GM12878 (cell line): Measurements from ENCODE around the gene ATG101. TPM values are rescaled to one million over a fixed set of nuclear protein-coding genes. Genes with fewer than 3 reads are reported as not detected.

ENCODE experiments used
- ATF2 ChIP-seq: IDR thresholded peaks from 2 replicates; pipeline ENCODE4 v1.6.1; 2012; ENCODE audit warnings: low read length, inconsistent platforms
- BACH1 ChIP-seq: fragments of 450-650 bp; IDR thresholded peaks from 2 replicates; pipeline ENCODE4 v1.6.1; 2017; ENCODE audit warnings: mild to moderate bottlenecking, borderline replicate concordance
- BCLAF1 ChIP-seq: fragments of 450-650 bp; IDR thresholded peaks from 2 replicates; pipeline ENCODE4 v1.6.1; 2017; ENCODE audit warnings: antibody characterized with exemption, mild to moderate bottlenecking, moderate library complexity
- CUX1 ChIP-seq: IDR thresholded peaks from 2 replicates; pipeline ENCODE4 v1.6.1; 2012; ENCODE audit warnings: improper control_type of control experiment, low read depth, low read length; ENCODE audit not compliant: insufficient replicate concordance
- ETV6 ChIP-seq, 2 experiments: fragments of 450-650 bp in 1 of 2; IDR thresholded peaks in 1 of 2; conservative IDR thresholded peaks in 1 of 2; 2 replicates each; pipeline ENCODE4 v1.6.1; 2014; ENCODE audit warnings: antibody characterized with exemption in 1 of 2, borderline replicate concordance in 1 of 2, low read depth in 1 of 2, mild to moderate bottlenecking in 1 of 2, moderate library complexity in 1 of 2
- FOXM1 ChIP-seq: IDR thresholded peaks from 2 replicates; pipeline ENCODE4 v1.6.1; 2012; ENCODE audit warnings: low read depth, mild to moderate bottlenecking, inconsistent platforms, low read length, moderate library complexity
- HDAC2 ChIP-seq: fragments of 200-600 bp; sonication (generic); IDR thresholded peaks from 2 replicates; pipeline ENCODE4 v1.6.1; 2017
- HDAC6 ChIP-seq: fragments of 200-600 bp; sonication (generic); IDR thresholded peaks from one replicate; pipeline ENCODE4 v1.8.0; 2017; ENCODE audit warnings: antibody characterized with exemption; ENCODE audit not compliant: unreplicated experiment
- IRF4 ChIP-seq: IDR thresholded peaks from 2 replicates; pipeline ENCODE4 v1.6.1; 2011; ENCODE audit warnings: low read depth, low read length
- JUNB ChIP-seq: IDR thresholded peaks from 2 replicates; pipeline ENCODE4 v1.6.1; 2016; ENCODE audit warnings: antibody characterized with exemption, mild to moderate bottlenecking
- MTA3 ChIP-seq: IDR thresholded peaks from 2 replicates; pipeline ENCODE4 v1.6.1; 2012; ENCODE audit warnings: low read length, inconsistent platforms, borderline replicate concordance
- POU2F2 ChIP-seq: IDR thresholded peaks from 3 replicates; pipeline ENCODE4 v1.6.1; 2011; ENCODE audit warnings: low read depth, mild to moderate bottlenecking, low read length, borderline replicate concordance
- SREBF1 ChIP-seq: IDR thresholded peaks from 2 replicates; pipeline ENCODE4 v1.6.1; 2012; ENCODE audit warnings: mild to moderate bottlenecking, low read length
- SUZ12 ChIP-seq: fragments of 200-600 bp; sonication (generic); IDR thresholded peaks from one replicate; pipeline ENCODE4 v1.6.1; 2018; ENCODE audit warnings: antibody characterized with exemption, mild to moderate bottlenecking; ENCODE audit not compliant: unreplicated experiment
- TBL1XR1 ChIP-seq: IDR thresholded peaks from 2 replicates; pipeline ENCODE4 v1.6.1; 2012; ENCODE audit warnings: low read depth, low read length, improper control_type of control experiment
- TCF3 ChIP-seq: IDR thresholded peaks from 2 replicates; pipeline ENCODE4 v1.6.1; 2012; ENCODE audit warnings: low read depth, mild to moderate bottlenecking, low read length, borderline replicate concordance; ENCODE audit not compliant: insufficient read depth
- USF1 ChIP-seq: IDR thresholded peaks from 2 replicates; pipeline ENCODE4 v1.6.1; 2011; ENCODE audit warnings: borderline replicate concordance, low read depth, mild to moderate bottlenecking, moderate library complexity, mixed read lengths, low read length; ENCODE audit not compliant: insufficient read depth; ENCODE audit errors: extremely low read length
- polyA plus RNA-seq, 11 experiments: library from polyadenylated mRNA; depleted of rRNA in 4 of 11; unstranded in 6 of 11; stranded (reverse) in 5 of 11; fragments of >200 nt; fragmentation: Nextera tagmentation in 4 of 11; fragmentation: Illumina TruSeq in 1 of 11; extraction: Ambion mirVana in 4 of 11; extraction: Trizol in 1 of 11; gene quantifications; 1 replicate in 1 of 11; 2 replicates in 10 of 11; pipeline versions ENCODE4 v1.2.1 to v1.2.3, GENCODE V29; 2011 to 2016; ENCODE audit warnings: inconsistent platforms in 2 of 11, missing spikeins in 2 of 11, low read depth in 1 of 11
- total RNA-seq, 4 experiments: library from RNA; depleted of rRNA in 3 of 4; stranded (reverse); fragments of >200 nt in 3 of 4; fragmentation: Illumina TruSeq in 1 of 4; extraction: Trizol in 1 of 4; gene quantifications; 2 replicates each; pipeline versions ENCODE4 v1.2.1 to v1.2.3, GENCODE V29; 2013 to 2021
- TF ChIP-seq, protein P1 (sequence below): fragments of 450-650 bp; IDR thresholded peaks from 2 replicates; pipeline ENCODE4 v1.6.1; 2017; ENCODE audit warnings: low read depth, mild to moderate bottlenecking, moderate library complexity

The ATG101 gene
- total and polyA plus RNA-seq, 10 of the 15 experiments (the other 5 are each of a cell fraction or from before 2014, with no cell fraction given) = 2.7 to 49.8 (median 35.3) TPM

- no peak for TF ChIP-seq CUX1
- no peak for TF ChIP-seq HDAC2
- TF ChIP-seq, protein P1, sequence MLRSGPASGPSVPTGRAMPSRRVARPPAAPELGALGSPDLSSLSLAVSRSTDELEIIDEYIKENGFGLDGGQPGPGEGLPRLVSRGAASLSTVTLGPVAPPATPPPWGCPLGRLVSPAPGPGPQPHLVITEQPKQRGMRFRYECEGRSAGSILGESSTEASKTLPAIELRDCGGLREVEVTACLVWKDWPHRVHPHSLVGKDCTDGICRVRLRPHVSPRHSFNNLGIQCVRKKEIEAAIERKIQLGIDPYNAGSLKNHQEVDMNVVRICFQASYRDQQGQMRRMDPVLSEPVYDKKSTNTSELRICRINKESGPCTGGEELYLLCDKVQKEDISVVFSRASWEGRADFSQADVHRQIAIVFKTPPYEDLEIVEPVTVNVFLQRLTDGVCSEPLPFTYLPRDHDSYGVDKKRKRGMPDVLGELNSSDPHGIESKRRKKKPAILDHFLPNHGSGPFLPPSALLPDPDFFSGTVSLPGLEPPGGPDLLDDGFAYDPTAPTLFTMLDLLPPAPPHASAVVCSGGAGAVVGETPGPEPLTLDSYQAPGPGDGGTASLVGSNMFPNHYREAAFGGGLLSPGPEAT = peak; percentile 29; the same call in 1 of the 2 replicates
- no peak for TF ChIP-seq IRF4
- no peak for TF ChIP-seq SUZ12
- TF ChIP-seq ATF2 = no peak
- no peak for TF ChIP-seq USF1
- no peak for TF ChIP-seq MTA3
- 0 out of 2 replicates have a peak, but pooled peaks have one; percentile 67 for TF ChIP-seq TCF3
- TF ChIP-seq SREBF1 = no peak
- TF ChIP-seq JUNB = no peak
- 0 out of 2 replicates have a peak, but pooled peaks have one; percentile 36 for TF ChIP-seq BACH1
- no peak for TF ChIP-seq ETV6 (conservative IDR thresholded peaks at IDR 0.05 in 1 of 2, IDR thresholded peaks at IDR 0.05 in 1 of 2; ENCODE audit: borderline replicate concordance in 1 of 2, low read depth in 1 of 2)
- TF ChIP-seq FOXM1 = no peak
- no peak for TF ChIP-seq POU2F2
- TF ChIP-seq BCLAF1 = no peak
- no peak for TF ChIP-seq HDAC6
- no peak for TF ChIP-seq TBL1XR1
Measured at GRCh38 chr12:52081263-52081733, 11.5 kb downstream of the ATG101 start (continued).
